NCI-H2227 (cell line): ENCODE results near the gene LRCOL1.

Experiments used
- DNase-seq: peaks from one replicate; lab custom pipeline; 2025; ENCODE audit not compliant: unreplicated experiment; lab: John Stamatoyannopoulos, UW

Gene LRCOL1

GRCh38 chr12:132568826-132569480 is 41.4 kb downstream of the LRCOL1 start:
- no peak for DNase-seq

- DNase-seq = no peak
Observed at GRCh38 chr12:132568301-132568700, 42.1 kb downstream of the LRCOL1 start.

- DNase-seq = no peak
Observed at GRCh38 chr12:132566516-132567131, 43.8 kb downstream of the LRCOL1 start.

DNA sequence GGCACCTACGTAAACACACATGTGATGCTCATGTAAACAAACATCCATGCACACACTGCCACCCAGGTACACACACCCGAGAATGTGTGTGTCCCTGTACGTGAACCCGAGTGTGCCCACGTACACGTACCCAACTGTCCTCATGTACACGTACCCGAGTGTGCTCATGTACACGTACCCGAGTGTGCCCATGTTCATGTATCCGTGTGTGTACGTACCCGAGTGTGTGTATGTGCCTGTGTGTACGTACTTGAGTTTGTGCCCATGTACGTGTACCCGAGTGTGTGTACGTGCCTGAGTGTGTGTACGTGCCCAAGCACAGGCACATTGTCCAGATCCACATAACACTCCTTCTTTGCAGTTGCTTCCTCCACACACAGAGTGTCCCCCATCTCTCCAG is 45.0 kb downstream of the LRCOL1 start:
- no peak for DNase-seq

- no peak for DNase-seq
Observed at GRCh38 chr12:132563911-132564310, 46.5 kb downstream of the LRCOL1 start.

- no peak for DNase-seq
Observed at GRCh38 chr12:132562489-132563021, 47.8 kb downstream of the LRCOL1 start.

DNA sequence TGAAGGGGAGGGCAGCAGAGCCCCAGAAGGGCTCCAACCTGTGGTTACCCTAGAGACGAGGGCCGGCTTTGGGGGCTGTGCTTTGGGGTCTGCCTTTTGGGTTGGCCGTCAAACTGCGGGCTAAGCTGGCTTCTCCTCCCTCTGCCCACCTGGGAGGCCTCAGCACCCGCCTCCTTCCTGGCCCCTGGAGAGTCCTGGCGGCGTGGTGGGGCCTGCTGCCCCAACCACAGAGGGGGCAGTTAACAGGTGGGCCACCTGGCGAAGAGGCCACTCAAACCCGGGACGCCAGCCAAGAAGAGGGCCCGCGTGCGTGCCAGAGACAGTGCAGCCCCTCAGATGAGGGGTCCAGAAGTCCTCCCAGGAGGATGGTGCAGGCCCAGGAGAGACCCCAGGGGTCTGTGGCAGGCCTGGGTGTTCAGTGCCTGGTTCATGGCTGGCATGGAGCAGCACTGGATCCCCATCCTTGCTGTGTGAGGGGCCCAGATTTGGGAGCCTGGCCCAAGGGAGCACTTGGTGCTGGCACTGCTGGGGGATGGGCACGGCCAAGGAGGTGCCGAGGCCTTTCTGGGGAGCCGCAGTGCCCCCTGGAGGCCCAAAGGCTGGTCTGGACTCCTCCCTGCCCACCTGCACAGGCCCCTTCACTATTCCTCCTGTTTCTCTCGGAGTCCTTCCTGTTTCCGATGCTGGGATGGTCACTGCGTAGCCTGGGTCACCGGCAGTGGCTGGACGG is 48.8 kb downstream of the LRCOL1 start:
- peak; percentile 55 for DNase-seq

DNA sequence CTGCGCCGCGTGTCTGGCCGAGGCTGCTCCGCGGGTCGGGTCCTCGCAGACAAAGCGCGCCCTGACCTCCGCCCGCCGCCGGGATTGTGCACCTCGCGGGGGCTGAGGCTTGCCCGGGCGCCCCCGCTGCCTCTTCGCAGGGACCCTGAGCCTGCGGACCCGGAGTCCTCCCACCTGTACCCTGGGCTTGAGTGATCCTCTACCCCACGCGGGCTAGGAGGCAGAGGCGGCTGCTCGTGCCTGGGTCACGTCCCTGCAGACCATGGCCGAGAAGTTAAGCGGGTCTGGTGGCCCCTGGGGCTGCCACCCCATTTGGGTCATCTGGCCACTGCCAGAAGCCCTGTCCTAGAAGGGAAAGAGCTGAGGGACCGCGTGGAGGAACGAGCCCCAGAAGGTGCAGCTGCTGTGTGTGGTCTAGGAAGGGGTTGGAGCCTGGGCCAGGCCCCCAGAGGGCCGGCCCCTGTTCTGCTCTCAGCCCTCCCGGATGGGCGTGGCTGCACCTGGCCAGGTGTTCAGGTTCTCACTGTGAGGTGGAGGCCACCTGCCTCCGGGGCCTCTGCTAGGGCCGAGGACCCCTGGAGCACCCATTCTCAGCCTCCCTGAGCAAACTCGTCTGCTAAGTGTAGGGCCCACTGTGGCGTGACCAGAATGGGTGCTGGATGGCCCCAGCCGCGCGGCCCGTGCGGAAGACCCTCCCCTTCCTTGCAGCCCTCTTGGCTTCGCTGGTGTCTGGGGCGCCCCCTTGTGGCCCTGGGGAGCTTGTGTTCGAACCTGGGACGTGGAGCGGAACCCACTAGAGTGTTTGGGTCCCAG is 49.6 kb downstream of the LRCOL1 start:
- peak; percentile 90 for DNase-seq

DNA sequence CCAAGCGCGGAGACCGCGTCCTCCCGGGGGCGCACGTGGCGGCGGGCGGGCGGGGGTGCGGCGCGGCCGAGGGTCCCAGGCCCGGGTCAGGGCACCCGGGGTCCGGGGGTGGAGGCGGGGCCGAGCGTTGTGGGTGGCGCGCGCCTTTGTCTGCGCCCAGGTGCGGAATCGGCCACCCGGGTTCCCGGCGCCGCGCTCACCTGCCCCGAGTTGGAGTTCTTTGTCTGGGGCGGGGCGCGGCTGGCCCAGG is 50.1 kb downstream of the LRCOL1 start:
- peak; percentile 45 for DNase-seq

DNA sequence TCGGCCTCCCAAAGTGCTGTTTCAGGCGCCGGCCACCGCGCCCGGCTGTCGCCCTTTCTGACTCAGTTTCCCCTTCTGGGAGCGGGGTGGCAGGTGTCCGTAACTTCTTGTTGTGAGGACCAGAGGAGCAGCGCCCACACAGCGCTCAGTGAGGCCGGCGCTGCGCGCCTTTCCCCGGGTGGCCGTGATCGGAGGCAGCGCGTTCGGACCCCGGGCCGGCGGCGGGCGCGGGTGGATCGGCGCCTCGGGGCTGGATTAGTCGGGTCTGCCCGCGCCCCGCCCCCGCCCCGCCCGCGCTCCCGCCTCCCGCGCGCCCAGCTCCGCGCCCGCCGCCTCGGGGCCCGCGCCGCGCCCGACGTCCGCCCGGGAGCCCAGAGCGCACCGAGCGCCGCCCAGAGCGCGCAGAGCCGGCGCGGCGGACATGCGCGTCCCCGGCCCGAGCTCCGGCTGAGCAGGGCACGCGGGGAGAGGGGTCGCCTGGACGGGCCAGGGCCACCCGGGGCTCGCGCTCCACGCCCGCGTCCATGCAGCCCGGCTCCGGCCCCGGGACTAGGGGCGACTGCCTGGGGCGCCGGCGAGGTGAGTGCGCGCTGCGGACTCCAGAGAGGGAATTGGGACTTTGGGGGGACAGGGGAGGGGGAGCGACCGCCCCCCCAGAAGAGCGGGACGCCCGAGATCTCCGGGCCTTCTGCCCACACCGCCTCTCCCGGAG is 50.6 kb downstream of the LRCOL1 start:
- peak; percentile 86 for DNase-seq

DNA sequence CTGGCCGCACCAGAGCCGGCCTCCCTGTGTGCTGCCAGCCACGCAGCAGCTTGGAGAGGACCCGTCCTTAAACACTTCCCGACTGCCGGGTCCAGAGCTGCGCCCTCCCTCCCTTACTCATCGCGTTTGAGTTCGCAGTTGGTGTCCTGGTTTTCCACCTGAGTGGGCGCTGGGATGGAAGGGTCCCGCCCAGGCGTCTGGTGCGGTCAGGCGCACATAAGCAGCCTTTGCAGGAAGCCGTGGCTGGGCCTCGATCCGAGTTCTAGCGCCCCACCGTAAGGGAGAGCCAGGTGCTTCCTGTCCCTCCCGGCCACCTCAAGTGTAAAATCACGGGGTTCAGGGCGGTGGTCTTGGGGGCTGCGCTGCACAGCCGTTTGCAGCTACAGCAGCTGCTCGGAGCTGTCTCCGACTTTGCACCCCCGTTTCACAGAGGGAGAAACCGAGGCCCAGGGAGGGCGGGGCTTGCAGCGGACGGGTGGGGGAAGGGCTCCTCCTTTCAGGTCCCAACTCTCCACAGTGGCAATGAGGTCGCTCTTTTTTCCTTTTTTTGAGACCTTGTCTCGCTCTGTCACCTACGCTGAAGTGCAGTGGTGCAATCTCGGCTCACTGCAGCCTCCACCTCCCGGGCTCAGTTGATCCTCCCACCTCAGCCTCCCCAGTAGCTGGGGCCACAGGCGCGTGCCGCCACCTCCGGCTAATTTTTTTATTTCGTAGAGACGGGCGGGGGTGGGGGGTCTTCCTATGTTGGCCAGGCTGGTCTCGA is 51.3 kb downstream of the LRCOL1 start:
- DNase-seq = no peak

DNA sequence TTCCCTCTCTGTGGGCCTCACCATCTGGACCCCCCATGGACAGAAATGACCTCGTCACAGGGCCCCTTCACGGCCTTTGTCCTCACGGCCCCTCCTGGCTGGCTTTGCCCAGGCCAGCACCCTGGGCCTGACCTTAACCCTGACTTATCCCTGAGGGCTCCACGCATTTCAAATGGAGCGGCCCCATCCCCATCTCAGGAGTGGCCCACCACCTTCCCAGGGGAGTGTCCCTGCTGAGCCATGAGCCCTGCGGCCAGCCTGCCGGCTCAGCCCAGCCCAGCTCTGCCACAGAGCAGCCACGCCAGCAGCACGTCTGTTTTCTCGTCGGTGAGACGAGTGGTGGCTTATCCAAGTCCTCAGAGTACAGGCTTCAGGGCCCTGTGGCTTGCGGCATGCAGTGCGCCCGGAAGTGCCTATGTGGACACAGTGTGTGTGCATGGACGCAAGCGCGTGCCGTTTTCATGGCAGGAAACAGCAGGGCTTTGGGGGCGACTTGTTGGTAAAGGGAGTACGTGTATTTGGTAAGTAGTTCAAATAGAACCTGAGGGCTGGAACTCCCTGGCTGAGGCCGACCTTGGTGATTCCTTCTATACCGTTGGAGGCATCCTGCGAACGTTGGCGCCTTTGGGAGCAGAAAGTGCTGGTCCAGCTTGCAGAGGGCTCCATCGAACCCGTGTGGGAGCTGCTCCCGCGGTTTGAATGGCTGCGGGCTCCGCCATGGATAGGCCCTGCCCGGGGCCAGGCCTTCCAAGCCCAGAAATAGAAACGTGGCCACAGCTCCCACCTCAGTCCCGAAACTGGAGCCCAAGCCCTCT is 52.1 kb downstream of the LRCOL1 start:
- no peak for DNase-seq

DNA sequence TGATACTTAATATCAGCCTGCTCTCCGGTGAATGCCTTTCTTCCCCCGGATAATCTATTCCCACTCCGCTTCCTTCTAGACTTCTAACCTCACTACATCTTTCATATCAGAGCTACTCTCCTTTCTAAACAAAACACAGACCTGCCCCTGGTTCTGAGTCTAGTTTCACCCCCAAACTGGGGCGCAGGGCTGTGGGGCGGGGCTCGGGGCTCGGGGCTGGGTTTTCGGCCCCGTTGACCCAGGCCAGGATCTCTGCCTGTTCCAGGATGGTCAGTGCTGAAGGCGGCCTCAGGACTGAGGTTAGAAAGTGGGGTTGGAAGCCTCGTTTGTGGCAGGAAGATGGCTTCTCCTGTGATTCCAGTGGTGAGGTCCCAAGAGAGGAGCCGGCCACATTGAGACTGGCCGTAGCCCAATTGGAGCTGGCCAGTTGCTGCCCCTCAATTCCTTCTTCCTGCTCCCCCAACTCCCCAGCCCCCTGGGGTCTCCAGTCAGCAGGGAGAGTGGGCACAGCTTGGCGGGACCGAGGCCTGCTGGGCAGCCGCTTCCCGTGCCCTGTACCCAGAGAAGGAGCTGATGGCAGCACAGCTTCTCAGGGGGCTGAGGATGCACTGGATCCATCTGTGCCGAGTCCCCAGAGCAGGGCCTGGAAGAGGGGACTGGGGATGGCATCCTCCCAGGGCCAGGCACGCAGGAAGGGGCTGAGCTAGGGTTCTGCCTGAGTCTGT is 52.9 kb downstream of the LRCOL1 start:
- DNase-seq = no peak

GRCh38 chr12:132556801-132557200 is 53.6 kb downstream of the LRCOL1 start:
- DNase-seq = no peak

GRCh38 chr12:132556216-132556615 is 54.2 kb downstream of the LRCOL1 start:
- no peak for DNase-seq

DNA sequence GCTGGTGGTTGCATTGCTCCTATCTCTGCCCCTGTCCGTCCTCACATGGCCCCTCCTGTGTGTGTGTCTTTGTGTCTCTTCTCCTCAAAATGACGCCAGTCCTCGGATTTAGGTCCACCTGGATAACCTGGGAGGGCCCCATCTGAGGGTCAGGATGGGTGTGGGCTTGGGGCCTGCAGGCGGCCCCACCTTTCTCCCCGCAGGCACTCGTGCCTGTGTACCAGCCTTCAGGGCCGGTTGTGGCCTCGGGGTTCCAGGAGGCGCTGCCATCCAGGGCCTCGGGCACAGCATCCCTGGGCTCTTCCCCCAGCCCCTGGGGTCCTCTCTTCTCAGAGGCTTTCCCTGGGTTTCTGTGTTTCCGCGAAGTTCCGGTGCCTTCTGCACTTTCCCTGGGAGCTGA is 54.7 kb downstream of the LRCOL1 start:
- DNase-seq = no peak

GRCh38 chr12:132554845-132555630 is 55.3 kb downstream of the LRCOL1 start:
- no peak for DNase-seq
